ENCODE measurements around the gene BORCS6.
"Not testable (repeated sequence)": the region's sequence is repeated elsewhere in the genome, so short reads cannot be mapped to it uniquely, and the experiment has no call there.

BORCS6 gene

GRCh38 chr17:8173056-8173870 is 16.7 kb downstream of the BORCS6 start:
- DNase-seq (ENCODE audit: low spot score): peak; percentile 55

GRCh38 chr17:8170186-8170585 is 19.8 kb downstream of the BORCS6 start:
- not testable (repeated sequence) for DNase-seq (ENCODE audit: low spot score)

DNA sequence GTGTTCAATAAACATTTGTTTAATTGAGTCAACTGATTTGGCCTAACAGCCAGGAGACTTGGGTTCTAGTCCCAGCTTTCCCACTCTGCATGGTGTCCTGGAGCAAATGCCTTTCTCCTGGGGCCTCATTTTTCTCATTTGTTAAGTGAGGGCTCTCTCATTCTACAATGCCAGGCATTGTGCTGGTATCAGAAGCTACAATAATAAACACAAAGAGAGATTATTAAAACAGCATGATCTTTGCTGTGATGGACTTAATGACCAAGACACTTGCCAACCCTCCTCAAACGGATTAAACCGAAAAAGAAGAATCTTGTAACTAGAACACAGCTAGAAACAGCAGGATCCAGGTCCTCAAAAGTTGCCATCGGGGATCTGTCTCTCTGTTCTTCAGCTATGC is 22.5 kb downstream of the BORCS6 start:
- no peak for DNase-seq (ENCODE audit: low spot score)

DNA sequence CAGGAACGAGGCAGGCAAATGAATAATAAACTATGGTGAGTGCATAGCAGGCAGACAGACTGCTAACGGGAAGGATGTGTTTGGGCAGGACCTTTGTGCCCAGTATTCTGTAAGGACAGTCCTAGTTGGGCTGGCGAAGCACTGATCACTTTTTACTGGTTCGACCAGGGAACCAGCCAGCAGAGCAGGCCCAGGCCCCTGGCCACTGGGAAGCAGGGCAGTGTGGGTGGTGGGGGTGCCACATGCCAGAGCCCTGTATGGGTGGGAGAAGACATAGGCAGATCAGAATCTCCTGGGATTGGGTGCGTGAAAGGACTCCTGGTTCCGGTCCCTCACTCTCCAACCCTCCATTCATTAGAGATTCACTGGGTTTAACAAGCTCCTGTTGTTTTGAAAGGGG is 23.2 kb downstream of the BORCS6 start:
- no peak for DNase-seq (ENCODE audit: low spot score)

- DNase-seq (ENCODE audit: low spot score): no peak
Observed at GRCh38 chr17:8164815-8165131, 25.2 kb downstream of the BORCS6 start.

DNA sequence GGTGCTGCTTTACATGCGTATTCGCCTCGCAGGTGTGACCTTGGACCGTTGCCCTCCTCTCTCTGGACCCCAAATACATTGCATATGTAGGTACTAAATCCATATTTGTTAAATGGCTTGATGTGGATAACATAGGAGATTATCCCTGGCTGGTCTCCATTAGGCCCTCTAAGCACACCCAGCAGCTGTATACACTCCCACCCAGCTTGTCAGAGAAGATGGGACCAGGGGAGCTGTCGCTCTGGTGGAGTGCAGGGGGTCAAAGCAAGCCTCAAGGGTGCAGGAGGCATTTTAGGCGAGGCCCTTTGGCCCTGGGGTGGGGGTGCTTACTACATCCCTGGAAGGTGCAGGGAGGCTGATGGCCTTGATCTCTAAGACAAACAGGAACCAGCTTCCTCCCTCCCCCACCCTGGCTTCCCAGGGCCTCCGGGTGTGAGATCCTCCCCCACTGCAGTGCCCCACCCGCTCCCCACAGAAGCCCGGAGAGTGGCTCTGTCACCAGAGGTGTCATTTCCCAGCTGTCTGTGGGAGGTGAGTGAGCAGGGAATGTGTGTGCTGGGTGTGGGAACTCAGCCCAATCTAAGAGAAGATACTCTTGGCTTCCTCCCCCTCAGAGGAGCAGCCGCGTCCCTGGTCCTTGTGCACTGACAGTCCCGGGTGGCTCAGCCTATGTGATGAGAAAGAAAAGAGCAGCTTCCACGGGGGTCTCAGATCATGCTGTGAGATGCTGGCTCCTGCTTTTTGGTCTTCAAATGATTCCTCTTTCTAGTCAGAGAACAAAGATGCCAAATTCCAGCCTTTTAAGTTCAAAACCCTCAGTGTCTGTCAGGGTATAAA is 25.8 kb downstream of the BORCS6 start:
- no peak for DNase-seq (ENCODE audit: low spot score)

- DNase-seq (ENCODE audit: low spot score): peak; percentile 80
Observed at GRCh38 chr17:8162997-8163977, 26.7 kb downstream of the BORCS6 start.

- DNase-seq (ENCODE audit: low spot score): peak; percentile 55
Observed at GRCh38 chr17:8162233-8162996, 27.6 kb downstream of the BORCS6 start, which contains the start of gene VAMP2. Gene VAMP2, minus strand, starts transcription at chr17:8162948. Its CDS starts 69 bp downstream, at chr17:8162879.

DNA sequence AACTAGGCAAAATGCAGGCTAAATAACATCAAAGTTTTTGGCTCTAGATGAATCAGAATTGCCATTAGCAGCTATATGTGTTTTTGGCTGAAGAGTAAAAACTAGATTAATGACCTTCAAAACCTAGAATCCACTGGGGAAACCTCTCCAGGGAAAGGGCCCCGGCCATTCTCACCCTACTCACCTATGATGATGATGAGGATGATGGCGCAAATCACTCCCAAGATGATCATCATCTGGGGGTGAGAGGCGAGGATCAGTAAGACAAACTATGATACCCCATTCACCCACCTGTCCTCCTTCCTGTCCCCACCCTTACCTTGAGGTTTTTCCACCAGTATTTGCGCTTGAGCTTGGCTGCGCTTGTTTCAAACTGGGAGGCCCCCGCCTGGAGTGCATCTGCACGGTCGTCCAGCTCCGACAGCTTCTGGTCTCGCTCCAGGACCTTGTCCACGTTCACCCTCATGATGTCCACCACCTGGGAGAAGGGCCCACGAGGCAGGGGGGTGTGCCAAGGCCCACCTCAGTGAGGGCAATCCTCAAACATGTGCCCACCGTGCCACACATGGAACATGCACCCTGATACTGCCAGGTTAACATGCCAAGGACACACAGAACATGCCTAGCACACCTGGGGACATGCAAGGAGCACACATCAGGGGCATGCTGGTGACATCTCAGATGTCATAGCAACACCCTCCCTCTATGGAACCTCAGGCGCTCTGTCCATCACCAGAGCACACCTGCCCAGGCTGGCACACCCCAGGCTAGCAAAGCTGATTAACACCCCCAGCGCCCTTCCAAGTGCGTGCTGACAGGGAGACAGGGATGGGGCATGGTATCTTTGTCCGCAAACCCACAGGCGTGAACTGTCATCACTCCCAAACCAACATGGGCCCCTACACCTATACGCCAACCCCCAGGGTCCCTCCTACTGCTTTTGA is 28.4 kb downstream of the BORCS6 start:
- DNase-seq (ENCODE audit: low spot score): no peak

DNA sequence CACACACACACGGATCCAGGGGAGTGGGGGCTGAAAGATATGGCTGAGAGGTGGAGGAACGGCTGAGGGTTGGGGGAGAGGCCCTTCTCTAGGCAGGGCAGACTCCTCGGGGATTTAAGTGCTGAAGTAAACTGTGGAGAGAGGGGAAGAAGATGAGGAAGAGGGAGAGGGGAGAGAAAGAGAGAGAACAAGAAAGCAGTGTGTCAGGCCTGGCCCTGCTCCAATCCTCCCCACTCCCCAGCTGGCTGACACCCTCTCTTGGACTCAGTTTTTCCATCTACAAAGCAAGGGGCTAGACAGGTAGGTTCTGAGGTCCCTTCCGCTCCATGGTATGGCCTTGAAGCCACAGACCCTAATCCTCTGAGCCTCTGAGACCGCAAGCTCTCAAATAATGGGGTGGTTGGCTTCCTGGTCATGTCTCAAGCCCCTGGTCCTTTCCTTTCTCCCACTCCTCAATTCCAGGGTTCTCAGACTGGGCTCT is 29.2 kb downstream of the BORCS6 start:
- DNase-seq (ENCODE audit: low spot score): no peak

GRCh38 chr17:8160224-8160577 is 29.8 kb downstream of the BORCS6 start:
- no peak for DNase-seq (ENCODE audit: low spot score)

DNA sequence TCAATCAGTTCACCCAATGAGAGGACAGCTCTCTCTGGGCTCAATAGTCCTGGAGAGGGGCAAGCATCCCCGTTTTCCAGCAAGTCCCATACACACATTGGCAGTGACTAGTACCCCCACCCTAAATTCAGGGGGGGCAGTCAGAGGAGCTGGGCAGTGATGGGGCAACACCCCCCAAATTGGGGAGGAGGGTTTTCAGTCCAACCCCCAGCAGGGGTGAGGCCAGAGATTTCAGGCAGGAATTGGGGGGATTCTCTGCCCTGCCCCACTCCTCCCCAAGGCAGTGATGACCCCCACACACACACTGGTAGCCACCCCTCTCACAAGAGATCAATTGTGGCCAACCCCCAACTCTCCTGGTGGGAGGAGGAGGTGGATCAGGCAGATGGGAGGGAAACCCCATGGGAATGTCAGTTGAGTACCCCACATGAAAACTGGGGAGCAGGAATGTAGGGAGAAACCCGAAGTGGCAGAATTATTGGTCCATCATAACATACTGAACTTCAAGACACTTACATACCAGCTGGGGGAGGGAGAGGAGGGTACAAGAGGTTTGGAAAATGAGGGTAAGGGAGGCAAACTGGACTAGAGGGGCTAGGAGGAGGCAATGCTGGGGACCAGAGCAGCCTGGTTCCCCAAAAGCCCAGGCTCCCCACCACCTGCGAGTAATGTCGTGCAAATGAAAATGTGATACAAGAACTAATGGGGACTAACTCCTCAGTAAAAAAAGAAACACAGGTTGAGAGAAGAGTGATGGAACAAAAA is 30.3 kb downstream of the BORCS6 start:
- no peak for DNase-seq (ENCODE audit: low spot score)

- no peak for DNase-seq (ENCODE audit: low spot score)
Observed at GRCh38 chr17:8159032-8159400, 31.0 kb downstream of the BORCS6 start.

DNA sequence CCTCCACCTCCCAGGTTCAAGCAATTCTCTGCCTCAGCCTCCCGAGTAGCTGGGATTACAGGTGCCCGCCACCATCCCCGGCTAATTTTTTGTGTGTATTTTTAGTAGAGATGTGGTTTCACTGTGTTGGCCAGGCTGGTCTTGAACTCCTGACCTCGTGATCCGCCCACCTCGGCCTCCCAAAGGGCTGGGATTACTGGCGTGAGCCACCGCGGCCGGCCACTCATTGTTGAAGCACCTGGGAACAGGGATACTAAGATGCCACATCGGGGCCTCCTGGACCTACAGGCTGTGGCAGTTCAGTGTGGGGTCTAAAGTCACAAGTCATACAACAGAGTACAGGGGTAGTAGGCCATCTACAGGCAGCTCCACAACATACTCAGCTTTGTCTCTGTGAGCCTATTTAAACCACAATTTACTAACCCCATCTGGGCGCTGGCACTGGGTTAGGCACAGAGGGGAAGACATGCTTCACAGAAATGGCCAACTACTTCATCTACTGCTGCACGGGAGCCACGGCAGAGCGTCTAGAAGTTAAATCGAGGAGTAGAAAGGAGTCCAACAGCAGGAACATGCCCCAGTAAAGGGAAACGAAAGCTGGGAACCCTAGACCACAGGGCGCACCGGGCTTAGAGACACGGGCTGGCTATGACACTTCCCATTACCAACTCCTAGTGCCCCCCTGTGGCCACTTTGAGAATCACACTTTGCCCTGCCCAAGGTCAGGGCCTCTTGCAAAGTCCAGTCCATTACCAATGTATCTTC is 31.5 kb downstream of the BORCS6 start:
- peak; percentile 61 for DNase-seq (ENCODE audit: low spot score)

DNA sequence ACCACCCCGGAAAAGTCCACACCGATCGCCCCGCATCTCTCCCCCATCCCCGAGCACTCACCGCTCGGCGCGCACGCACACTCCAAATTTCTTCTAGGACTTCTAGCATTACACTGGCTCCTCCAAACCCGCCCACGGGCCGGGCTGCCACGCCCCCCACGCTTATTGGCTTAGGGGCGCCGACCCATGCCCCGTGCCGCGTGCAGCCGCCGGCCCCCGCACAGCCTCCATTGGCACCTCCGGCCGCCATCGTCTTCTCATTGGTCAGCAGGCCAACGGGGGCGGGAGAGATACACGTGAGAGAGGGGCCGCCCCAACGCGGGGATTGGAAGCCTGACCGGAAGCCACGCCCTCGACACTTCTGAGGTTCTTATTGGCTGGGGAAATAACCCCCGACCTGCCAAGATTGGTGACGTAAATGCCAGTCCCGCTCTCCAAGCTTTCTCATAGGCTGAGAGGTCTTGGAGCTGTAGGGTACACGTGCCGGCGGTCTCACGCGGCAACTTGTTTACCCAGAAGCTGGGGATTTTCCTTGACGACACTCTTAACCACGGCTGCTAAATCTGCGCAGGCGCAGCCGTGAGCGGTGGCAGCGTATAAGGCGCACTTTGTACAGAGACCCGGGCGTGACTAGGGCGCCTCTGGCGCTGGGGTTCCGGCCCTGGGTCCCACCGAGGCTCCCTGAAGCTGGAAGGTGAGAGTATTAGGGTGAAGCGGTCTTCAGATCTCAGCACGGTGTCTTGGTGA is 33.6 kb downstream of the BORCS6 start:
- peak; percentile 83 for DNase-seq (ENCODE audit: low spot score)

DNA sequence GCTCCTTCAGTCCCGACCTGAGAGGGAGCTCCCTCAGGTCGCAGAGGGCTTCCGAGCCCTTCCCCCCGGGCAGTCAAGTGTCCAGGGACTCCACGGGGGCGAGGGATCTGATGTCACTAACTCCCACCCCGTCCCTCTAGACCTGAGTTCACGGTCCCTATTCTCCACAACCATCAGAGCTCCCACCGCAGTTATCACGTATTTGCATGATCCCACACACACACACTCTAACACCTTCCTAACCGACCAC is 34.1 kb downstream of the BORCS6 start:
- DNase-seq (ENCODE audit: low spot score): no peak

GRCh38 chr17:8155231-8155995 is 34.6 kb downstream of the BORCS6 start:
- no peak for DNase-seq (ENCODE audit: low spot score)
